Panc1 (cell line): Measurements from ENCODE around the gene MROH2A. TPM values are rescaled to one million over a fixed set of nuclear protein-coding genes. Genes with fewer than 3 reads are reported as not detected.

Source experiments
- ATAC-seq: fragments of 200-7000 bp; cut with Tn5 transposase; 2 replicates; pipeline ENCODE4 v1.9.1; 2020; ENCODE audit warnings: mild to moderate bottlenecking, moderate library complexity
- BruUV-seq: library from RNA; stranded (reverse); fragments of 400-500 nt; replicated peaks from 2 replicates; lab custom pipeline; 2021; lab: Mats Ljungman, UMichigan
- CTCF ChIA-PET: fragments of 300-600 bp; sonication (Branson Sonifier 250); formaldehyde crosslinking; loops from one replicate; lab custom pipeline; 2022; ENCODE audit warnings: antibody characterized with exemption; lab: Charles Lee
- POLR2A ChIA-PET: fragments of 300-600 bp; sonication (Branson Sonifier 250); formaldehyde crosslinking; loops from one replicate; lab custom pipeline; 2022; ENCODE audit warnings: antibody characterized with exemption; lab: Charles Lee
- DNase-seq: peaks from one replicate; pipeline ENCODE4 v3.0.0-alpha.2; 2010; ENCODE audit warnings: low read depth, low spot score
- H3K27ac ChIP-seq: 2 replicates; pipeline ENCODE4 v1.5.1; 2011; ENCODE audit warnings: mild to moderate bottlenecking, low read length, inconsistent platforms
- H3K27me3 ChIP-seq: fragments of 200-500 bp; sonication (Bioruptor generic); 2 replicates; pipeline ENCODE4 v1.6.0; 2014; ENCODE audit warnings: low read length, inconsistent platforms; ENCODE audit not compliant: control insufficient read depth, insufficient read depth
- H3K36me3 ChIP-seq: fragments of 200-500 bp; sonication (Bioruptor generic); 2 replicates; pipeline ENCODE4 v1.5.1; 2014; ENCODE audit warnings: inconsistent platforms, mild to moderate bottlenecking, low read length, moderate library complexity; ENCODE audit not compliant: control insufficient read depth, insufficient read depth
- H3K4me1 ChIP-seq: 2 replicates; pipeline ENCODE4 v1.5.1; 2011; ENCODE audit warnings: inconsistent platforms, mild to moderate bottlenecking, low read length, moderate library complexity; ENCODE audit not compliant: control insufficient read depth, insufficient read depth
- H3K4me3 ChIP-seq, 2 experiments: 2 replicates each; pipeline ENCODE4 v1.5.1; 2011 to 2012; ENCODE audit warnings: low read depth in 2 of 2, low read length in 2 of 2, mild to moderate bottlenecking in 2 of 2, inconsistent platforms in 1 of 2, moderate library complexity in 1 of 2
- H3K9me3 ChIP-seq: fragments of 200-500 bp; sonication (Bioruptor generic); 2 replicates; pipeline ENCODE4 v1.5.1; 2014; ENCODE audit warnings: low read depth, mild to moderate bottlenecking, inconsistent platforms, low read length, moderate library complexity; ENCODE audit not compliant: control insufficient read depth, insufficient read depth
- CTCF ChIP-seq: fragments of 450-650 bp; IDR thresholded peaks from 2 replicates; pipeline ENCODE4 v1.5.1; 2017; ENCODE audit warnings: mild to moderate bottlenecking
- POLR2AphosphoS5 ChIP-seq: IDR thresholded peaks from 2 replicates; pipeline ENCODE4 v1.6.1; 2012; ENCODE audit warnings: mild to moderate bottlenecking, low read depth, low read length, moderate library complexity
- REST ChIP-seq, 2 experiments: IDR thresholded peaks; 2 replicates each; pipeline ENCODE4 v1.6.1; 2011 to 2012; ENCODE audit warnings: low read depth in 2 of 2, control low read depth in 1 of 2, low read length in 1 of 2, mild to moderate bottlenecking in 1 of 2, moderate library complexity in 1 of 2; ENCODE audit not compliant: insufficient read depth in 1 of 2
- SIN3A ChIP-seq: IDR thresholded peaks from 2 replicates; pipeline ENCODE4 v1.6.1; 2012; ENCODE audit warnings: low read depth, mild to moderate bottlenecking, low read length, moderate library complexity, borderline replicate concordance; ENCODE audit not compliant: insufficient read depth
- TCF7L2 ChIP-seq: IDR thresholded peaks from 2 replicates; pipeline ENCODE4 v1.6.1; 2011; ENCODE audit warnings: mild to moderate bottlenecking, low read depth, low read length, inconsistent platforms
- in situ Hi-C: cut with HindIII; loops from 2 replicates; pipeline ENCODE4 v1.10.0; 2016; ENCODE audit warnings: low sequenced_read_pairs, low pct_unique_long_range_greater_than_20kb
- intact Hi-C: fragments of 100-400 bp; cut with micrococcal nuclease; formaldehyde crosslinking; loops from one replicate; pipeline ENCODE4 v1.10.0; 2022; ENCODE audit not compliant: unreplicated experiment
- total RNA-seq: library from RNA; stranded (reverse); gene quantifications from one replicate; pipeline ENCODE4 v1.2.1, GENCODE V29; 2021; ENCODE audit not compliant: unreplicated experiment

Gene MROH2A
- total RNA-seq, 1 experiment from 2014 or later, result not detected

GRCh38 chr2:233829193-233830110 is 51.3 kb downstream of the MROH2A start:
- no peaks in the 10 kb centered on the region for H3K27me3 ChIP-seq
- in situ Hi-C loops (no loop called here), intact Hi-C loops (no loop called here)
- no peak overlapping the region for H3K4me3 ChIP-seq
- DNase-seq (no peak), ATAC-seq (no peak)
- no peak overlapping the region for H3K27ac ChIP-seq
- no peak for TF ChIP-seq REST (IDR thresholded peaks at IDR 0.05; ENCODE audit: insufficient read depth in 1 of 2, low read depth in 2 of 2, low read length in 1 of 2)
- TF ChIP-seq POLR2AphosphoS5, result no peak
- no peak for TF ChIP-seq CTCF
- ChIA-PET POLR2A (no interaction called here), CTCF (no interaction called here)
- no peaks in the 10 kb centered on the region for H3K9me3 ChIP-seq
- BruUV-seq, result no TSS peak
- H3K36me3 ChIP-seq, result no peaks in the 10 kb centered on the region; the same call in 1 of the 2 replicates
- H3K4me1 ChIP-seq, result peaks cover 24% of the 10 kb centered on the region

DNA sequence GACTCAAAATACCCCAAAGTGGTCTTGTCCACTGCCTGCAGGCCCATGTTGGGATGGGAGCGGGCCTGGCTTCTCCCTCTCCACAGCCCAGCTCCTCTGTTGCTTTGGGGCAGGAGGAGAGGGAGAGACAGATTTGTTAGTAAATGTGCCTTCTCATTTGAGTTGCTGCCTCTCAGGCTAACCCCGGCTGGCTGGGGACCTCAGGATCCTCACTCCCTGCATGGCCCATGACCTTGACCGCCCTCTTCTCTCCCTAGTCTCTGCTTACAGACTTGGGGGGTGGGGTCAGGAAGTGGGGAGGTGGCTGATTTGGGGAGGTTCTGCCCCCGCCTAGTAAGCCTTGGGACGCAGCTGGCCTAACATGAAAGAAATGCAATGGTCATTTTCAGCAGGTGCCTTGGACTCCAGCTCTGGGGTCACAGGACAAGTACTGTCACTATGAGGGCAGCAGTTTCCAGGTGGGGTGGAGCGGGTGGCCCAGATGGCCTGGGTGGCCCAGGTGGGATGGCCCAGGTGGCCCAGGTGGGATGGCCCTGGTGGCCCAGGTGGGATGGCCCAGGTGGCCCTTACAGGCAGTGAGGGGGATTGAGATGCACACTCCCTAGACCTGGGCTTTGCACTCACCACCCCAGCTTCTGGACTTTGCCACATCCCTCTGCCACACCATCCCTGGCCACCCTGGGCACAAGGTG is 52.1 kb downstream of the MROH2A start:
- H3K27ac ChIP-seq, result no peak overlapping the region
- BruUV-seq, result no TSS peak
- H3K27me3 ChIP-seq, result no peaks in the 10 kb centered on the region
- intact Hi-C loops, result no loop called here
- DNase-seq, result no peak
- peaks cover 30% of the 10 kb centered on the region for H3K4me1 ChIP-seq
- CTCF ChIA-PET, result no interaction called here
- ATAC-seq, result no peak
- in situ Hi-C loops, result no loop called here
- no peak overlapping the region for H3K4me3 ChIP-seq
- TF ChIP-seq REST (IDR thresholded peaks at IDR 0.05; ENCODE audit: insufficient read depth in 1 of 2, low read depth in 2 of 2, low read length in 1 of 2) (no peak), POLR2AphosphoS5 (no peak), SIN3A (no peak), CTCF (no peak), TCF7L2 (no peak)
- POLR2A ChIA-PET, result no interaction called here
- H3K36me3 ChIP-seq, result no peaks in the 10 kb centered on the region; the same call in 1 of the 2 replicates
- no peaks in the 10 kb centered on the region for H3K9me3 ChIP-seq
